Urinary bladder (tissue), 4 donors: Measurements from ENCODE around the gene CPVL. TPM values are rescaled to one million over a fixed set of nuclear protein-coding genes. Genes with fewer than 3 reads are reported as not detected.

Experiments used
- DNase-seq: peaks from one replicate; pipeline ENCODE4 v3.0.0-alpha.2; 2015; ENCODE audit errors: extremely low spot score
- H3K27ac ChIP-seq: one replicate; pipeline ENCODE4 v1.5.1; 2013; ENCODE audit warnings: low read depth, mild to moderate bottlenecking, moderate library complexity
- H3K36me3 ChIP-seq: one replicate; pipeline ENCODE4 v1.6.1; 2013; ENCODE audit warnings: mild to moderate bottlenecking, moderate library complexity; ENCODE audit not compliant: insufficient read depth
- H3K4me1 ChIP-seq: one replicate; pipeline ENCODE4 v1.6.1; 2013; ENCODE audit warnings: mild to moderate bottlenecking, moderate library complexity; ENCODE audit not compliant: insufficient read depth
- H3K4me3 ChIP-seq: one replicate; pipeline ENCODE4 v1.5.1; 2013; ENCODE audit warnings: low read depth, low read length
- WGBS: extraction: QIAGEN DNeasy Blood & Tissue Kit; methylation state at CpG from one replicate; pipeline ENCODE4 v1.1.7; 2013; 5-methylcytosine and 5-hydroxymethylcytosine counted together
- polyA plus RNA-seq: library from polyadenylated mRNA; stranded (reverse); fragments of 200-250 nt; gene quantifications from one replicate; pipeline ENCODE4 v1.2.3, GENCODE V29; 2013
- total RNA-seq: library from RNA; depleted of rRNA; stranded (reverse); fragments of >200 nt; gene quantifications from one replicate; pipeline ENCODE4 v1.2.3, GENCODE V29; 2014
- donor health status: healthy with polysubstance abuse.
- donor health status: healthy.

The CPVL gene
- total and polyA plus RNA-seq, 2 donors = 14.4 to 16.7 TPM

- 77% methylated on average over 2 of the region's 2 CpGs for WGBS
- Histone ChIP-seq H3K27ac (no peak overlapping the region), H3K4me1 (no peaks in the 10 kb centered on the region), H3K4me3 (no peak overlapping the region), H3K36me3 (no peaks in the 10 kb centered on the region)
- no peak for DNase-seq
Observed at GRCh38 chr7:29086545-29086944, 59.8 kb downstream of the CPVL start.

GRCh38 chr7:29084832-29085231 is 61.5 kb downstream of the CPVL start:
- no peak overlapping the region for H3K4me3 ChIP-seq
- no peaks in the 10 kb centered on the region for H3K4me1 ChIP-seq
- no peak overlapping the region for H3K27ac ChIP-seq
- no peaks in the 10 kb centered on the region for H3K36me3 ChIP-seq
- no peak for DNase-seq

DNA sequence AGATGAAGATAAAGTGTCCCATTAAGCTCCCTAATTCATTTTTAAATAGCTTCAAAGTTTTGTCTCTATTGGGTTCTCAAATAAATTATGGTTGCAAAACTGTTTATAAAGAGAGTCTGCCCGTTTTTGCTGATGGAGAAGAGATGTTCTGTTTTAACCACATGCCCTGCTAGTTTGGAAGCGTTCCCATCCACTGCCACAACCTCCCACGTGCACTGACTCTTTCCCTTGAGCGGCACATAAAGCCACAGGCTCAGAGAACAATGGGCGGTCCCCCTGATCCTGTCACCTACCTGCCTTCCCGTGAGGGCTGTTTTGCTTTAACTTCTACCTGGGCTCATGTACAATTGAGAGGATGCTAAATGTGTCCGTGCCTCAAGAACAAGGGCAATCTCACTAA is 65.5 kb downstream of the CPVL start:
- Histone ChIP-seq H3K4me3 (no peak overlapping the region), H3K4me1 (no peaks in the 10 kb centered on the region), H3K36me3 (no peaks in the 10 kb centered on the region), H3K27ac (no peak overlapping the region)
- DNase-seq = no peak
- 79% methylated on average over 7 of the region's 7 CpGs for WGBS

DNA sequence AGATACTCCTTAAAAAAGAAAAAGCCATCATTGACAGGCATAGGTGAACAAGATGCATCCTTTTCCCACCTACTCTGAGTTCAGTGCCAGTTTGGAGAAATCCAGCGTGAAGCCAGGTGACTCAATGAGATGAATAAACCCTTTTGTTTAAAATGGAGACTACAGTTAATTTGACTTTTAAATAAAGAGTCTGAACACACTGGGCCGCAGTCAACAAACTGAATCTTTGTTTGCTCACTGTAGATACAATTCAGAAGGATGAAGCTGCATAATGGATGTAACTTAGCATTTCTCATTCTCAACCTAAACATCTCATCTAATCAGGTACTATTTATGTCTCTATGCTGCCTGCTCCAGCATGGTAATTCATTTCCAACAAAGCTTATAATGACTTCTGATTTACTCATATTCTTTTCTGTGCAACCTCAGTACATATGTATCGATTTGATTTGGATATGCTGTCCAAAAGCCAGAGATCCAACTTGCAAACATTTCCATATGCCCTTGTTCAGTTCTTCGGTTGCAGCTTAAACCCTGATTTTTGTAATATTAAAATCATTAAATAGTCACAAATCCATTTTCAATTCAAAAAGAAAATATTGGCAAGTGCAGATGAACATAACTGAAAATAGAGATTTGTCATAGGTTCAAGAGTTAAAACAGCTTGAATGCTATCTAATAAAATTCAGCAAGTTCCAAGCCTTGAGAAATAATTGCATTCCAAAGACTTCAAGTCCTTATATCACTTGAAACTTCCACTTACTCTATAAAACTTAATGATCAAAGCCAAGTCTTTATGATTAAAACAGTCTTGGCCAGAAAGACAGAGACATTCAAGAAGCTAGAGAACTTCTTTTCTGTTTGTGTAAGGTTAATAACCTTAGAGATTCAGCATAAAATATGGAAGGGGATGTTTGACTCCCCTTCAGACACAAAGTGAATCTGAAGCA is 67.8 kb downstream of the CPVL start:
- Histone ChIP-seq H3K4me1 (no peaks in the 10 kb centered on the region), H3K4me3 (no peak overlapping the region), H3K27ac (no peak overlapping the region), H3K36me3 (no peaks in the 10 kb centered on the region)
- DNase-seq = no peak
- WGBS = 81% methylated on average over 4 of the region's 4 CpGs

GRCh38 chr7:29077854-29078253 is 68.5 kb downstream of the CPVL start:
- Histone ChIP-seq H3K4me1 (no peaks in the 10 kb centered on the region), H3K36me3 (no peaks in the 10 kb centered on the region), H3K4me3 (no peak overlapping the region), H3K27ac (no peak overlapping the region)
- no peak for DNase-seq
- WGBS = 98% methylated on average over 4 of the region's 4 CpGs

GRCh38 chr7:29077176-29077575 is 69.2 kb downstream of the CPVL start:
- Histone ChIP-seq H3K36me3 (no peaks in the 10 kb centered on the region), H3K4me3 (no peak overlapping the region), H3K4me1 (no peaks in the 10 kb centered on the region), H3K27ac (no peak overlapping the region)
- no peak for DNase-seq

GRCh38 chr7:29076631-29077030 is 69.7 kb downstream of the CPVL start:
- H3K4me1 ChIP-seq = no peaks in the 10 kb centered on the region
- H3K36me3 ChIP-seq = no peaks in the 10 kb centered on the region
- no peak overlapping the region for H3K27ac ChIP-seq
- H3K4me3 ChIP-seq = no peak overlapping the region
- DNase-seq = no peak
- WGBS = 86% methylated on average over 5 of the region's 5 CpGs

DNA sequence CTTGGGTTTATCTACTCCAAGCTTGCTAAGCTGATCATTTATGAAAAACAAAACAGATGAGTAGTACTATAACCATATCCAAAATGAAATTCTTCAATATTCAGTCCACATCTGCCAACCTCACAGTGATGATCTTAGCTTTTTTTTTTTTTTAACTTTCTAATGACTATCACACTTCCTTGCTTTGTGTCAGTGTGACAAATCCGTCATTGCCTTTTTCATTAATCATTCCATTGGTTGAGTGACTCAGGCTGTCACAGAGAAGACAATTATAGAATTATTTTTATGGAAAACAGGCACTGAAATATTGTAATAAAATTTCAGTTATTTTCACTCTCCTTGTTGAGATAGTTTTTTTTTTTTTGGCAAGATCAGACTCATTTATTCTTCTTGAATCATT is 70.7 kb downstream of the CPVL start:
- DNase-seq = no peak
- no peaks in the 10 kb centered on the region for H3K4me1 ChIP-seq
- no peak overlapping the region for H3K27ac ChIP-seq
- H3K36me3 ChIP-seq = no peaks in the 10 kb centered on the region
- H3K4me3 ChIP-seq = no peak overlapping the region
- 80% methylated on average over 1 of the region's 1 CpG for WGBS

GRCh38 chr7:29071203-29071874 is 75.0 kb downstream of the CPVL start:
- Histone ChIP-seq H3K27ac (no peak overlapping the region), H3K36me3 (no peaks in the 10 kb centered on the region), H3K4me3 (no peak overlapping the region), H3K4me1 (no peaks in the 10 kb centered on the region)
- 71% methylated on average over 5 of the region's 5 CpGs for WGBS
- no peak for DNase-seq

GRCh38 chr7:29066641-29067040 is 79.7 kb downstream of the CPVL start:
- no peak overlapping the region for H3K27ac ChIP-seq
- 95% methylated on average over 2 of the region's 2 CpGs for WGBS
- H3K4me3 ChIP-seq = no peak overlapping the region

DNA sequence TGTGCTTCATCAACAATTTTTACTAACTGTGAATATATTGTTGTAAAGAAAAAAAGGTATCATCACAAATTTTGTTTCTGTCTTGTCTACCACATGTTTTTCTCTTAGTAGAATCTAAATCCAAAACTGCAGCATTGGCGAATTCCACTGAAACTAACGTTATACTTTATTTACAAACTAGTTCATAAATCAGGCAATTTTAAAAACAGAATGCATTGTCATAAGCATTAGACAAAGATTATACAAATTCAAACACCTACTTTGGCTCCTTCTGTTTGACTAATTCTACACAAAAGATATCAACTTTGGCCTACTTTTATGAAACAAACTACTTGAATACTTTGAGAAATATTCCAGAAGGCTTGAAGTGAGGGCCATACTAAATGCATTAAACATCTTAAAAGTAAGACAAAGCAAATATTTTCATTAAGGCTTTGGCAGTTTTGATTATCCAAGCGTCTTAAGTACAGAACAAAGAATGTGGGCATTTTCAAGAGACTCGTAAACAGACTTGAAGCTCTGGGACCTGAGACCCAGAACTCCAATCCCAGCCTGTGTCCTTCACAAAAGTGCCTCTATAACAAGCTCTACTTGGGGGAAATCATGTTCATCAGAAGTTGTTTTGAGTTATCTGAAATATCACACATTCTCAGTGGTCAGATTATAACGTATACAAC is 81.0 kb downstream of the CPVL start:
- no peaks in the 10 kb centered on the region for H3K4me1 ChIP-seq
- WGBS = 59% methylated on average over 5 of the region's 5 CpGs
- DNase-seq = no peak
- no peak overlapping the region for H3K27ac ChIP-seq
- no peak overlapping the region for H3K4me3 ChIP-seq
- H3K36me3 ChIP-seq = no peaks in the 10 kb centered on the region

More at GRCh38 chr7:29066641-29067040, 79.7 kb downstream of the CPVL start:
- Histone ChIP-seq H3K4me1 (no peaks in the 10 kb centered on the region), H3K36me3 (no peaks in the 10 kb centered on the region)
- no peak for DNase-seq

GRCh38 chr7:29063872-29064271 is 82.5 kb downstream of the CPVL start:
- WGBS = 76% methylated on average over 2 of the region's 2 CpGs
- H3K4me1 ChIP-seq = no peaks in the 10 kb centered on the region
- no peak overlapping the region for H3K27ac ChIP-seq
- H3K36me3 ChIP-seq = no peaks in the 10 kb centered on the region
- DNase-seq = no peak
- H3K4me3 ChIP-seq = no peak overlapping the region

DNA sequence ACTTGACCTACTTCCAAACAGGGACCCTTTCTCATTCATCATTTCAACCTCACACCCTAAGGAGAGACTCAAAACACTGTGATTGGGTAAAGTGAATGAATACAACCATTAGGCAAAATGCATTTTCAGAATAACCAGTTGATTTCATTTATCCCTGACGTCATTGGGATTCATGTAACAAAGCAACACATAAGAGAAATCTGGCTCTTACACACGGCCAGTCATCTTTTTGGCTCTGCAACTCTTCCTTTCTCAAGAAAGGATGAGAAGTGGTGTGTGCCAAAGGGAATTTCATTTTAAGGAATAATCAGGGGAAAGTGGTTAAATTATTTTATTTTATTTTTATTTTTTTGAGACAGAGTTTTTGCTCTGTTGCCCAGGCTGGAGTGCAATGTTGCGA is 83.1 kb downstream of the CPVL start:
- H3K27ac ChIP-seq = no peak overlapping the region
- H3K4me3 ChIP-seq = no peak overlapping the region
- no peaks in the 10 kb centered on the region for H3K4me1 ChIP-seq
- no peaks in the 10 kb centered on the region for H3K36me3 ChIP-seq
- WGBS = 74% methylated on average over 3 of the region's 3 CpGs
- no peak for DNase-seq
